DMS 273 (cell line): Measurements from ENCODE around the gene RIPK4.
"Not testable (repeated sequence)": the region's sequence is repeated elsewhere in the genome, so short reads cannot be mapped to it uniquely, and the experiment has no call there.

ENCODE experiments used
- DNase-seq: peaks from one replicate; lab custom pipeline; 2025; ENCODE audit not compliant: unreplicated experiment; lab: John Stamatoyannopoulos, UW

Gene RIPK4

DNA sequence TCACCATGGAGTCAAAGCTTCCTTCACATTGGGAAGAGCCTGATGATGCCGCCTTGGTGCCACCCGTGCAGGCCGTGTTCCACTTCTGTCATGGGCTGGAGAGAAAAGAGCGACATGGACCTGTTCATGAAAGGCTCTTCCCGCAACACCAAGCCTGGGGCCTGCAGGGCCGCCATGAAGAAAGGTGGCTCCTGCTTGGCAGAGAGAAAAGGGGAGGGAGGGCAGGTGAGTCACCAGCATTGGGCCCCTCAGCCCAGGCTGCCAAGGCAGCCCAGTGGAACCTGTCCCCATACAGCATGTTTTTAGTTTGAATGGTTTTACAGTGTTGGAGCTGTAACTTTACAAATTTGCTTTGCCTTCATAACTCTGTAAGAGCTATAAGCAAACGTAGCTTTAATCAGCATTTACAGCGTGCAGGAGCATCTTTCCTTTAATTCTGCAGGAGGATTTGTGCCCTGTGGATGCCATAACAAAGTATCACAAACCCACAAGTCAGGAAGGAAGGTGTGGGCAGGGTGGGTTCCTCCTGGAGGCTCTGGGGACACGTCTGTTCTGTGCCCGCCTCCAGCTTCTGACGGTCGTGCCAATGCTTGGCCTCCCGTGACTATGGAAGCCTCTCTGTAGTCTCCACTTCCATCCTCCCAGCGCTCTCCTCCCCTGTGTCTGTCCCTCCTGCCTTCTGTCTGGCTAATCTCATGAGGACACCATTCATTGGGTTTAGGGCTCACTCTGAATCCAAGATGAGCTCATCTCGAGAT, 49.1 kb downstream of the RIPK4 start:
- no peak for DNase-seq

DNA sequence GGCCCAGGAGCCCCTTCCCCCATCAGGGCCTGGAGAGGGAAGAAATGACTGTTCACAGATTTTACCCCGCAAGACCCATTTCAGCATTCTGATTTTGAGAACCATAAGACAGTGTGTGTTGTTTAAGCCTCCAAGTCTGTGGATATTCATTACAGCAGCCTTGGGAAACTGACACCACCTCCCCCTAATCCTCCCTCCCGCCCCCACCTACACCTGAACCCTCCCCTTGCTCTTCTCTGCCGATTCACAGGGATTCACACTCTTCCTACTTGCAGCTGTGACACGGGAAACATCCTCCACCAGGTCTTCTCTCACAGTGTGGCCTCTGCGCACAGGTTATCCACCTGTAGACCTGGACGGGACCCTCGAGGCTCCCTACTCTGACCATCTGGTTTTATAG, 50.1 kb downstream of the RIPK4 start:
- DNase-seq: no peak

DNA sequence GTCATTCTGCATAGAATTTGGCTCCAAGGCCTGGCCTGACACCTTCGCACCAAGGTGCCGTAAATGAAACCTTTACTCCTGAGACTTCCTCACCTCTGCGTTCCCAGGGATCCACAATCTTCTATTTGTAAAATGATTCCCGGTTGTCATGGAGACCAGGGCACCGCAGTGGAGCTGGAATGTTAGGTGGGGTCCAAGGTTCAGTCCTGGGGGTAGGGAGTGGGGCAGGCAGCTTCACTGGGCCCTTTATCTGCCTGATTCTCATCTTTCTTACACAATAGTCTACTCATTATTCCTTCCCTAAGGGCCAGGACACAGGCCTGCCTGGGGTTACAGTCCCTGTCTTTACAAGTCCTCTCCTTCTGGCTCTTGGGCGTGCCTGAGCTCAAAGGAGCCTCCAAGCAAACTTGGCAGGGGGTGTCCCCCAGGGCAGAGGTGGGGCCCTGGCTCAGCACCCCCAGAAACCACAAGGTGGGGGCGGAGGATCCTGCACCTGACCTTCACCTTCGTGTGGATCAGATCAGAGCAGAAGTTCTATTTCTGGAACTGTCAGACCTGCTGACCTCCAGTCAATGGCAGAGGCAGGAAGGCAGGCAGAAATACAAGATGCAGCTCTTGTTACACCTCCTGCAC, 51.1 kb downstream of the RIPK4 start:
- DNase-seq: no peak

DNA sequence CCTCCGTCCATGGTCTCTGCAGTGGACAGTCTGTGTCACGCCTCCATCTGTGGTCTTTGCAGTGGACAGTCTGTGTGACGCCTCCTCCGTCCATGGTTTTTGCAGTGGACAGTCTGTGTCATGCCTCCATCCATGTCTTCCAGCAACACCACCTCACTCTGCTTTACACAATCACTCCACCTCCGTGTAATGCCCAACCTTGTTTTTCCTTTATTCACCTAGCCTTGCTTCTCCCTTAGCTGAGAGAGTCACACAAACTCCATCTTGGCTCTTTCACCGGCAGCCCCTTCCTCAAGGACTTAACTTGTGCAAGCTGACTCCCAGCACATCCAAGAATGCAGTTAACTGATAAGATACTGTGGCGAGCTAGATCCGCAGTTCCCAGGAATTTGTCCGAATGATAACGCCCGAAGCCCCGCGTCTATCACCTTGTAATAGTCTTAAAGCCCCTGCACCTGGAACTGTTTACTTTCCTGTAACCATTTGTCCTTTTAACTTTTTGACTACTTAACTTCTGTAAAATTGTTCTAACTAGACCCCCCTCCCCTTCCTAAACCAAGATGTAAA, 52.5 kb downstream of the RIPK4 start:
- not testable (repeated sequence) for DNase-seq

DNA sequence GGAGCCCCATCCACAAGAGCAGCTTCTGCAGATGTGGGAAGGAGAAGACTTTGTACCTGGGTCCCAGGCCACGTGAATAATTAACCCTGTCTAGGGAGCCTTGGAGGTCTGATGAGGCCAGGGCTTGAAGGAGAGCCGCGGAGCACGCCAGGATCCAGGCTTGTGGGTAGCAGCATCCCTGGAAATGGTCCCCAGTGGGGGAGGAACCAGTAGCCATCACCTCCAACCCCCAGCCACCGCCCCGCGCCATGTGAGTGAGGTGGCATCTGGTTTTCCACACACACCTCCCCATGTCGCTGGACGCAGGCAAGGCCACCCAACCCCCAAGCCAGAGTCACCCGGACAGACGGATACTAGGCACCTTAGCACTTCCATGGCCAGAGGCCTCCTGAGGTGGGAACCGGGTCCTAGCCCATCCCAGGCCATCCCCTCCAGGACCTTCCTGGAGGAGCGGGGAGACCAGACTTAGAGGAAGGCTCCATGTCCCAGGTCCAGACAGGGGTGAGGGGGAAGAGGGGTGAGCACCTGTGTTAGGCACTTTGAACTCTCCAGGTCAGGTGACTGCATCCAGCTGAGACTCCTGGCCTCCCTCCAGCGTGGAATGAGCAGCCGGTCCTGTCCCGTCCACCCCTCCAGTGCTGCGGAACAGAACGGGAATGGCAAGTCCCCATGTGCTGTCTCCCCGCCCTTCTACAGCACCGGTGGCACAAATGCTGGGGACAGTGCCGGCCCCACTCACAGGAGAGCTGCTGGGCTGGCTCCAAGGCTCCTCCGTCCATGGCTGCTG, 53.2 kb downstream of the RIPK4 start:
- no peak for DNase-seq

DNA sequence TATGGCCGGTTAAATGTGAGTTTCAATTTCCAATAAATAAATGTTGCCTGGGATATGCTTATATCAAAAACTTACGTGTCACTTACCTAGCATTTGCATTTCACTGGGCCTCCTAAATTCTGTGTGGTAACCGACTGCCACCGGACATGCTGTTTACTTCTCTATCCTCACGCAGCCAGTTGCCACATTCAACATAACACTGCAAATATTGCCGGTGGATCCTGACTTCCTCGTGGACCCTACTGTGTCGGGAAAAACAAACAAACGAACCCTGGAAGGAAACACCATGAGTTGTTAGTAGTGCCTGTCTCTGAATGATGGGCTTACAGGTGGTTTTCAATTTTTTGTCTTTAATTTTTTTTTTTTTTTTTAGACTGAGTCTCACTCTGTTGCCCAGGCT, 54.1 kb downstream of the RIPK4 start:
- DNase-seq: no peak

DNA sequence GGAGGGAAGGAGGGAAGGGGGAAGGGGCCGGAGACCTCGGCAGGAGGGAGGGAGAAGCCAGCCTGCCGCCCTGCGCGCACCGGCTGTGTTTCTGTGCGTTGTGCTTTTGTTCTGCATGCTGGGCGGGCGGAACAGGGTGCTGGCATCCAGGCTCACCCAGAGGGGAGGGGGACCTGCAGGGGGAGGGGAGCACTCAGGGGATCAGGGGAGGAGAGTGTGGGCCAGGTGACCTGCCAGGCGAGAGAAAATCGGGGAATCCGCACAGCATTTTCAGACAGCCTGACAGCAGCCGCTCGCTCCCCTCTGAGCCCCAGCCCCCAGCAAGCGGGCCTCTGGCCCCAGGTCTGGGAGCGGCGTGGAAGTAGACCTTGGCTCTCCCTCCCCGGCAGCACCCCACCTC, 54.7 kb downstream of the RIPK4 start:
- no peak for DNase-seq

DNA sequence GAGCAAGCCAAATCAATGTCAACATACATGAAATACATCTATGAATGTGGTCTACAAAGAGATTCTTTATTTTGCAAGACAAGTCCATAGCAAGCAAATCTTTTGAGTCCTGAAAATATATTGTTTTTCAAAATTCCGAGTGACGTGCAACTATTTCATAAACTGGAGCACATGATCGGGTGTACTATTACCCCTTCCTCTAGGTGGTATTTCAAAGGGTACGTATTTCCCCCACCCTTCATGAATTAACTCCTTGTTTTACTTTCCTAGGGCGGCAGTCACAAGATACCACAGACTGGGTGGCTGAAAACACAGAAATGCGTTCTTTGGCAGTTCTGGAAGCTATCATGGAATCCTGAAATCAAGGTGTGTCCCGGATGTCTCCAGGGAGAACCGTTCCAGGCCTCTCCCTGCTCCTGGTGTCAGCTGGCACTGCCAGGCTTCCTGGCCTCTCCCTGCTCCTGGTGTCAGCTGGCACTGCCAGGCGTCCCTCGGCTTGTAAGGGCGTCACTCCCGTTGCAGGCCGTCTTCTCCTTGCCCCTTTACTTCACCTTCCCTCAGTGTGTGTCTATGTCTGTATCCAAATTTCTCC, 55.3 kb downstream of the RIPK4 start:
- DNase-seq: no peak

DNA sequence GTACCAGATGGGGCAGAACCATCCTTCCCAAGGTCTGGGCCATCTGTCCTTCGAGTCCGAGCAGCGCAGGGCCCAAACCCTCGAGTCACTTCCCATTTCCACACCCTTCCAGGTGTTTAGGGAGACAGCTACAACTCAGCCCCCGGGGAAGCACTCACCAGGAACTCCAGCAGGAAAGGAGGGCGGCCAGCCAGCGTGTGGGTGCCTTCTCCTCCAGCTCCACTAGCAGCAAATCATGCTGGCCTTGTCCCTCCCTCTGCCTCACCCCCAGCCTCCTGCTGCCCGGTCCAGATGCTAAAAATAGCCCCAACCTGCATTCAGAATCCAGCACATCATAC, 56.1 kb downstream of the RIPK4 start:
- DNase-seq: no peak

DNA sequence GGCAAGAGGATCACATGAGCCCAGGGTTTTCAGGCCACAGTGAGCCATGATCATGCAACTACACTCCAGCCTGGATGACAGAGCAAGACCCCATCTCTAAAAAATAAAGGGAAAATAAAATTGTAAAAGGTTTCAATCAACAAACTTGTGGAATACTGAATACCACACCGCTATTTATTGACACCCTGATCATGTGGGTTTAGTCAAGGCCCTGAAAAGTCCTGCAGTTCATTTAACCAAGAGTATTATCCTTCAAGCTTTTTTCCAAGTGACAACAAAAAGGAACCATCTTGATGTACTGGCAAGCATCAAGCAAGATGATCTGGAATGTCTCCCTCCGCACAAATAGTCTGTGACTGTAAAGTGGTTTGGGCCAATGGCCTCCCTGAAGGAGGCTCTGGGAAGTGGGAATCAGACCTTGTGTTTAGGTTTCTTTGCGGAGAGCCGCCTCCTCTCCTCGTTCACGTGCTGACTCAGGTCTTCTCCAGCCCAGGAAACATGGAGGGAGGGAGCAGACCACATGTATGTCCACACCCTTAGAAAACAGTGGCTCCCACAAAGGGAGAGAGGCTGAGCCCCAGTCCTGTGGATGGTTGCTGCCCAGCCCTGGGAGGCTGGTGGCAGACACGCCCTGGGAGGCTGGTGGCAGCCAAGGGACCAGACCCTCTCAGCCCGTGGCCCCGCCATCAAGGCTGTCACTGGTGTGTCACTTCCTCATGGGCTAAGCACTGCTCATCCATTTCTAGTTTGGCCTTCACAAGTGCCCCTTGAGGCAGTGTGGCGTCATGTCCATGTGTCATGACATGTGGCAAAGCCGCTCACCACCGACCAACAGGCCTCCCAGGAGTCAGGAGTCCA, 56.7 kb downstream of the RIPK4 start:
- DNase-seq: no peak

DNA sequence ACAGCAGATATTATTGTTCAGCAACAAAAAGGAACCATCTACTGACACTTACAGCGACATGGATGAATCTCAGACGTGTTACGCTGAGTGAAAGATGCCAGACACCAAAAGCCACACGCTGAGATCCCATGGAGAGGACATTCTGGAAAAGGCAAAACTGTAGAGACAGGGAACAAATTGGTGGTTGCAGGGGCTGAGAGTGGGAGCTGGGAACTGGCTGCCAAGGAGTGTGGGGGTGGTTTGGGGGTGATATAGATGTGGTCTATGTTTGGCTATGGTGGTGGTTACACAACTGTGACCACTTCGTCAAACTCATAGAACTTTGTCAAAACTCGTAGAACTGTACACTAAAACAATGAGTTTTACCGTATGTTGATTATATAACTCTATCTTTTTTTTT, 57.7 kb downstream of the RIPK4 start:
- no peak for DNase-seq

DNA sequence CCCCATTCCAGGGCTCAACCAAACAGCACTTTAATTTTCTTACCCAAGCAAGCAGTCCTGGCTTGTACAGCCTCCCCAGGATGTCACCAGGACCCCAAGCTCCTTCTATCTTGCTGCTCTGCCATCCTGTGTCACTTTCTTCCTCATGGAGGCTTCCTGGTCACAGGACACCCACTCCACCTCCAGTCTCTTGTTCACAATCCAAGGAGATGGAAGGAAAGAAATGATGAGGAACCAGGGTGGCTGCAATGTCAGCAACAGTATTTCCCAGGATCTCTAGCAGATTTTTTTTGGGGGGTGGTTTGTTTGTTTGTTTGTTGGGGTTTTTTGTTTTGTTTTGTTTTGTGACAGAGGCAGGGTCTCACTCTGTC, 58.9 kb downstream of the RIPK4 start:
- no peak for DNase-seq

DNA sequence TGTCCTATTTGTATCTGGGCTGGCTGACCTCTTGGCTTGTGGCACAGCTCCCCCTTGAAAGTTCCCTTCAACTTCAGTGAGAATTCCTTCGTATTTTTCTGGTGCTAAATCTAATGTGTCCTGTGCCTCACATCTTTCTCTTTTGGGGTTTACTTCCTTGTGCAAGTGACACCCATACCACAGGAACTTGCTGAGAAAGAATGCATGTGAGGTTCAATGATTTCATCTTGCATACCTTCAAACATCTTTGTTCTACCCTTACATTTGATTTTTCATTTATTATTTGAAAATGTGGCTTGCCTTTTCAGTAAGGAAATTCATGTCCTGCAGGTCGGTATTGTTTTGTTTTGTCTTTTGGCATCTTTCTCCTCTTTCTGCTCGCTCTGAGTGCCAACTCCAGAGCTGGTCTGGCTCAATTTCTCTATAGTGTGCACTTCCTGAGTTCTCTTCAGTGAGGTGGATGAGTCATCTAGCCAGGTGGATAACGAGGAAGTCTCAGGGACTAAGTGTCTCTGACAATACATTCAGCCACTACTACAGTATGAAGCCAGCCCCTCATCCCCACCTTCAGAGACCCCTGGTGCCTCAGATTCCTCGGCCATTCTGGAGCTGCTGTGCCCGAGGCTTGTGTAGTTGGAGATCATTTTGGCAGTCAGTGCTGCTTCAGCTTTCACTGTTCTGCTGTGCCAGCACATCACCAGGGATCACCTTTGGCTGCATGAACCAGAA, 59.5 kb downstream of the RIPK4 start:
- no peak for DNase-seq

DNA sequence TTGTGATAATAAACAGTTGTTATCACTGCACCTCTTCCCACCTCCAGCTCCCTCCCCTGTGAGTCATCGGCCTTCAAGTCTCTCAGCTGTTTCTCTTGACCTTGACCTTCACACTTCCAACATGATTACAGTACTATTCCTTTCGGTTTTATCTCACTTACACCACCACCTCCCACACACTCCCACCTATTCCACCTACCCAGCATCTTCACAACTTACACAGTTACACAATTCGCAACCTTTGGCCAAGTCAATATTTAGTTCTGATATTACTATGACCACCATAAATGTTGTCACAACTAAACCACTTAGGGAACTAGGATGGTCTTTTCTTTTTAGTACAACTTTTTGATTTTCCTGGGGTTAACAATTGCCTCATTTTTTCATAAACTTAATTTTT, 60.2 kb downstream of the RIPK4 start:
- DNase-seq: no peak

DNA sequence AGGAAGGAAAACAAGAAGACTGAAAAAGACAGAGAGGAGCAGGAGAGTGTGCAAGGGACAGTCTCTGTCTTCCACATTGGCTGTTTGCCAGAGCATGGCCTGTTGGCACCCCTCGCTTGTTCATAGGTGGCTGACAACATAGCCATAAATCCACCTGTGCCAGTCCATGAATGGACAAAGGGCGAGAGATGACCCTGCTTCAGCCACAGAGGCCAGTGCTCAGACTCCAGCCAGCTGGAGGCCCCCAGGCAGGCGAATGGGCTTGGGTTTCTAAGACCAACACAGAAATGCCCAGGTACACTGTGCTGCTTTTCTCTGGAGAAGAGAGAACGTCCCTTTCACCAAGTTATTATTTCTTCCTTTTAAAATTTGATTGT, 60.6 kb downstream of the RIPK4 start:
- DNase-seq: no peak

DNA sequence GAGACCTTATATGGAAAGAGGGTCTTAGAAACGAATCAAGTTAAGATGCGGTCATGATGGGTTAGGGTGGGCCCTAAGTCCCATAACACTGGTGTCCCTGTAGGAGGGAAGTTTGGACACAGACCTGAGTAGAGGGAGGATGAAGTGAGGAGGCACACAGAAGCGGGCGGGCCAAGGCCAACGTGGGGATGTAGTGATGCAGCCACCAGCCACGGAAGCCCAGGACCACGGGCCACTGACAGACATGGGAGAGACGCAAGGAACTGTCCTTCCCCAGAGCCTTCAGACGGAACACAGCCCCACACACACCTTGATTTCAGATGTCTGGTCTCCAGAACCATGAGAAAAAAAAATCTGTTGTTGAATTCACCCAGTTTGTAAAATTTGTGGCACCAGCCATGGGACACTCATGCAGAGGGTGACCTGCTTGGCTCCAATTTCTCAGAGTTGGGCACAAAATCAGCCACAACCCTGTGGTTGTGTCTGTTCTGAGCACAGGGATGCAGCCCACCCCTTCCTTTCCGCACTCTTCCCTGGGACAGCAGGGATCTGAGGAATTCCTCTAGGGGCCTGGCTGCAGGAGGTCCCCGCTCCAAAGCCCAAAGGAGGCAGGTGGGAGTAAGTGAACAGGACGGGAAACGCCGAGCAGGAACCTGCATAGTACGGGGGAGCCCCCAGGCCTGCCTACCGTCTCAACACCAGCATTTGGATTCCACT, 61.1 kb downstream of the RIPK4 start:
- no peak for DNase-seq

DNA sequence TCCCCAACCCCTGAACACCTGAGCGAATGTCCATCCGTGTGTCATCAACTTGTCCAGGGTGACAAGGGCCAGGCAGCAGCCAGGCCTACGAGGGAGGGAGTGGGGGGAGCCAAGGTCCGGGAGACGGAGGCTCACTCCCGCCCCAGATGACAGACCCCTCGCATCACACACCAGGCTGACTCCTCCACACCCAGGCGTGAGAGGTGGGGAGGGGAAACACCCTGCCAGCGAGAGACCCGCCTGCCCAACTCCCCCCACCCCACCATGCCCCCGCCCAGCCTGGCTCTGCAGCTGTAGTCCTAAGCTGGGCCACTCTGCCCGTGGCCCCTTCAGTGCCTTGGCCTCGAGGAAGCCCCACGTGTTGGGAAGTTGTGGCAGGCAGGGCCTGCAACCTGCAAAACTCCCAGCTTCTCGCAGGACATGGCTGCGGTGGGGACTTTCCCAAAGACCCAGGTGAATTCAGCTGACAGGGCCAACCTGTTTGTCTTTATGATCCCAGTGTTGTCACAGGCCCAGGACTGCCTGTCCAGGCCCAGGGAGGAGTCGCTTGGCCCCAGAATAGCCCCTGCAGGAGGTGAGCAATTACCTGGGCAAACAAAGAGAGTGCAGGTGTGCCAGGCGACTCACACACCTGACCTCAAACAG, 62.9 kb downstream of the RIPK4 start:
- DNase-seq: no peak

DNA sequence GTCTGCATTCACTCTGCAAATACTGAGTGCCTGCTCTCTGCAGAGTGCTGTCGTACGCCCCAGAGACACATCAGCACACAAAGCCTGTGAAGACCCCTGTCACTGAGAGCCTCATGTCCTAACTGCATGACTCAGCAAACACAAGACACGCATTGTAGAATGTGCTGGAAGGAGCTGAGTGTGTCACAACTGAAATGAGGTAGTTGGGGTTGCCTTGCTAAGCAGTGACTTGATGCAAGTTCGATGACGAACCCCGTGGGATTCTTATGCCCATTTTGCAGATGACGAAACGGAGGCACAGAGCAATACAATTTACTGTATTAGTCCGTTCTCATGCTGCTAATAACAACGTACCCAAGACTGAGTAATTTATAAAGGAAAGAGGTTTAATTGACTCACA, 65.1 kb downstream of the RIPK4 start:
- no peak for DNase-seq

DNA sequence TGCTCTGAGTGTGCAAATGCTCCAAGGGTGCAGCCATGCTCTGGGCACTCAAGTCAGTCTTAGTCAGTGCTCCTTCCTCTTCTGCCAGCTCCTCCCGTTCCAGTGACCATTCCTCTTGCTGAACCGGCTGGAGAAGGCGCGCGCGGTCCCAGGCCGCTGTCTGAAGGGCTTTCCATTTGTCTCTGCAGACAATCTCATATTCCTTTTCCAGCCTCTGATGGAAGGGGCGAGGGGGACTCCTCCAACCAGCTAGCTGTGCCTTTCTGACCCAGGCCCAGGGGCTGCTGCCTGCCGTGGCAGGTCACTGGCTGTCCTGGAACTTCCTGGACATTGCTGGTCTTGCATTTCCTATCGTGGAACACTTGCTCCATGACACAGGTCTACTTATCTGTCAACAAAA, 67.5 kb downstream of the RIPK4 start:
- no peak for DNase-seq
